Measurements from ENCODE around the gene KCNJ15.

DNA sequence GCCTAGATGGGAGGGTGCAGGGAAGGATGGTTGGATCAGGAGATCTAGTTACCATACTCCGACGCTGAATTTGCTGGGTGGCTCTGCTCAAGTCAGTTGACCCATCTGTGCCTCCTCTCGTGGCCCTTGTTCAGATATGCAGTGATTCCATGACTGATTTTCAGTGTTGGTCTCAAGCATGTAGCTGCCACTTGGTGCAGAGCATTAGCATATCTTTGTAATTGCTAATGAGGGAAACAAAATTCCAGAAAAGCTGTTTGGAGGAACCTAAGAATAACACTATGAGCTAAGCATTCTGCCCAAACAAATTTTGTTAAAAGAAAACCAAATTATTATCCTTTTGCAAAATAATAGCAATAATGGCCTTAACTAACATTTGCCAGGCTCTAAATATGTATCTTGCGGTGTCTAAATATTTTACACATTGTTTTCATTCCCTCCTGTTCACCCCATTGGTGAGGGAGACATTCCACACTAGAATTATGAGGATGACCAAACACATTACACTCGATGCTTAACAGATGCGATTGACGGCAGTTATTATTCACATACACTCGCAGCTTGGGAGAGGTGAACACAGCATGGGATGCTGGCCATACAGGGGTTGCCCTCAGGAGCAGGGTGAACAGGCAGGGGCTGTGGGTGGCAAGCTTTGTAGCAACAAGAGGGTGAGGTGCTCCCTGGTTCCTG, 69.1 kb downstream of the KCNJ15 start:
- TF ChIP-seq, protein P1, sequence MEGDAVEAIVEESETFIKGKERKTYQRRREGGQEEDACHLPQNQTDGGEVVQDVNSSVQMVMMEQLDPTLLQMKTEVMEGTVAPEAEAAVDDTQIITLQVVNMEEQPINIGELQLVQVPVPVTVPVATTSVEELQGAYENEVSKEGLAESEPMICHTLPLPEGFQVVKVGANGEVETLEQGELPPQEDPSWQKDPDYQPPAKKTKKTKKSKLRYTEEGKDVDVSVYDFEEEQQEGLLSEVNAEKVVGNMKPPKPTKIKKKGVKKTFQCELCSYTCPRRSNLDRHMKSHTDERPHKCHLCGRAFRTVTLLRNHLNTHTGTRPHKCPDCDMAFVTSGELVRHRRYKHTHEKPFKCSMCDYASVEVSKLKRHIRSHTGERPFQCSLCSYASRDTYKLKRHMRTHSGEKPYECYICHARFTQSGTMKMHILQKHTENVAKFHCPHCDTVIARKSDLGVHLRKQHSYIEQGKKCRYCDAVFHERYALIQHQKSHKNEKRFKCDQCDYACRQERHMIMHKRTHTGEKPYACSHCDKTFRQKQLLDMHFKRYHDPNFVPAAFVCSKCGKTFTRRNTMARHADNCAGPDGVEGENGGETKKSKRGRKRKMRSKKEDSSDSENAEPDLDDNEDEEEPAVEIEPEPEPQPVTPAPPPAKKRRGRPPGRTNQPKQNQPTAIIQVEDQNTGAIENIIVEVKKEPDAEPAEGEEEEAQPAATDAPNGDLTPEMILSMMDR (IDR thresholded peaks at IDR 0.05) = no peak
- TF ChIP-seq EP300 (IDR thresholded peaks at IDR 0.05) (no peak), POLR2A (IDR thresholded peaks at IDR 0.05) (no peak), POLR2AphosphoS5 (IDR thresholded peaks at IDR 0.05) (no peak)
